IPS DF 4.7 (cell line): ENCODE results near the gene ZSCAN2.
A peak's percentile ranks its signal among the peaks of the same experiment; 100 is the strongest.
"Not testable (repeated sequence)": the region's sequence is repeated elsewhere in the genome, so short reads cannot be mapped to it uniquely, and the experiment has no call there.

Experiments
- DNase-seq: peaks from one replicate; pipeline ENCODE4 v3.0.0-alpha.2; 2013; ENCODE audit warnings: low spot score; ENCODE audit errors: extremely low read depth

The ZSCAN2 gene

GRCh38 chr15:84634228-84634837, 33.5 kb downstream of the ZSCAN2 start:
- no peak for DNase-seq

GRCh38 chr15:84638103-84638502, 37.3 kb downstream of the ZSCAN2 start:
- no peak for DNase-seq

DNA sequence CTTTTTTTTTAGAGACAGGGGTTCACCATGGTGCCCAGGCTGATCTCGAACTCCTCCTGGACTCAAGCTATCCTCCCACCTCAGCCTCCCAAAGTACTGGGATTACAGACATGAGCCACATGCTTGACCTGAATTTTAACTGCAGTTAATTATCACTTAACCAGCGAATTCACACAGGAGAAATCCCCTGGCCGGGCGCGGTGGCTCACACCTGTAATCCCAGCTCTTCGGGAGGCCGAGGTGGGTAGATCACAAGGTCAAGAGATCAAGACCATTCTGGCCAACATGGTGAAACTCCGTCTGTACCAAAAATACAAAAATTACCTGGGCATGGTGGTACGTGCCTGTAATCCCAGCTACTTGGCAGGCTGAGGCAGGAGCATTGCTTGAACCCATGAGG, 41.1 kb downstream of the ZSCAN2 start:
- not testable (repeated sequence) for DNase-seq

- DNase-seq, result not testable (repeated sequence)
Measured at GRCh38 chr15:84642640-84643039, 41.8 kb downstream of the ZSCAN2 start.

DNA sequence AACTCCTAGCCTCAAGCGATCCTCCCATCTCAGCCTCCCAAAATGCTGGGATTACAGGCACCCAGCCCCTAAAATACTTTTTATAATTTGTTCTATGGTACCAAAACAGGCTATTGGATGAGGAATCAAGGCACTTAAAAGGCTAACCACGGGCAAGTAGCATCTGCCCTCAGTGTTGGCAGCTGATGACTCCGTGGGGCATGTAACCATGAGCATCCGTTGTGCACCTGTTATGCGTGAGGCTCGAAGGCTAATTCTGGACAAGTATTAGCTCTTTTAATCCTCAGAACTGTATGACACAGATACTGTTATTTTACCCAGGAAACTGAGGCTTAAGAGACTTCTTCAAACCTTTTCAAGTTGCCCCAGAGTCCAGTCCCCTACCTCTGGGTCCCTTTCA, 43.0 kb downstream of the ZSCAN2 start:
- no peak for DNase-seq

GRCh38 chr15:84645496-84645895, 44.7 kb downstream of the ZSCAN2 start:
- DNase-seq, result no peak

- no peak for DNase-seq
Measured at GRCh38 chr15:84645997-84646396, 45.2 kb downstream of the ZSCAN2 start.

GRCh38 chr15:84647726-84648125, 46.9 kb downstream of the ZSCAN2 start:
- DNase-seq, result no peak

- DNase-seq, result no peak
Measured at GRCh38 chr15:84648539-84648938, 47.7 kb downstream of the ZSCAN2 start.

GRCh38 chr15:84649706-84650105, 48.9 kb downstream of the ZSCAN2 start:
- DNase-seq, result no peak

DNA sequence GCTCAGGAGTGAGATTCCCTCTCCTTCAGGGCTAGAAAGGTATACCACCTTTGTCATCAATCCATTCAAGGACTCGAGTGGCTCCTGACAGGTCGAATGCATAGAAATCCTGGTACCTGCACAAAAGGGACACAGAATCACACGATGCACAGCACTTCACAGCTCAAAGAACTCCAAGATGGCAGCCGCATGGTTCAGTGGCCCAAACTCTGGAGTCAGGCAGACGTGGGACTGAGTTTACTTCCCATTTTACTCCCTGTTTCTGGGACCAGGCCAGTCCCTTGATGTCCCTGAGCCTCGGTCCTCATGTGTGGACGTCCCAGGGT, 52.7 kb downstream of the ZSCAN2 start:
- DNase-seq, result no peak

DNA sequence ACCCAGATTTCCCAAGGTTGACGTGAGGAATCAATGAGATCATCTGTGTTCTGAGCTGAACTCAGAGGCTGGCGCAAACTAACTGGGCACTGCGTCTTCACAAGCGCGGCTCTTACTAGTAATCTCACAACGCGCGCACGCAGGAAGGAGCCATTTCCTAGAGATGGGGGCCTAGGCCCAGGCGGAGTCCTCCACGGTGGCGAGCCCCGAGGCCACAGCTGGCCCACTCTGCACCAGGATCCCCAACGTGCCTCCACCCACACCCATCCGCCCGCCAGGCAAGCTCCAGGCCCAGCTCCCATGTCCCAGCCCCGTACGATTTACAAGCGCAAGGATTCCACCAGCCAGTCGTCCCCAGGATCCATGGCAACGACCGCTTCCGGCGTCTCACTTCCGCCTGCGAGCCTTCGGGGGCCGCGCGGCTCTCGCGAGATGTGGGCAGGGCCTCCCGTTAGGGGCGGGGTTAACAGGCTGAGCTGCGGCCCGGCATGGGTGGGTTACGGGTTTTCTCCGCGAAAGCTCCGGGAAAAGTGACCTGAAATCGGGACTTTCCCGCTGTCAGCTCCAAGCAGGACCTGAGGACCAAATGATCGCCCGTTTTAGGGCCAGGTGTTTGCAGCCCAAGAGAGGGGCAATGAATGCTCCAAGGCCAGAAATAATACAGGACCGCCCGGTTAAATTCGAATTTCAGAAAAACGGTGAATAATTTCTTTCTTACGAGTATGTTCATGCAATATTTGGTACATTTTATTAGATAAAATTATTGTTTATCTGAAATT, 53.3 kb downstream of the ZSCAN2 start, which contains the start of gene WDR73:
Gene WDR73 (minus strand): TSS at position 374 of the 779 bp plus-strand sequence. CDS start 9 bp downstream, at position 365.
- DNase-seq, result peak; percentile 64

GRCh38 chr15:84654689-84655453, 54.1 kb downstream of the ZSCAN2 start:
- DNase-seq, result no peak

- DNase-seq, result no peak
Measured at GRCh38 chr15:84656972-84657371, 56.2 kb downstream of the ZSCAN2 start.

- no peak for DNase-seq
Measured at GRCh38 chr15:84657748-84658079, 56.9 kb downstream of the ZSCAN2 start.

DNA sequence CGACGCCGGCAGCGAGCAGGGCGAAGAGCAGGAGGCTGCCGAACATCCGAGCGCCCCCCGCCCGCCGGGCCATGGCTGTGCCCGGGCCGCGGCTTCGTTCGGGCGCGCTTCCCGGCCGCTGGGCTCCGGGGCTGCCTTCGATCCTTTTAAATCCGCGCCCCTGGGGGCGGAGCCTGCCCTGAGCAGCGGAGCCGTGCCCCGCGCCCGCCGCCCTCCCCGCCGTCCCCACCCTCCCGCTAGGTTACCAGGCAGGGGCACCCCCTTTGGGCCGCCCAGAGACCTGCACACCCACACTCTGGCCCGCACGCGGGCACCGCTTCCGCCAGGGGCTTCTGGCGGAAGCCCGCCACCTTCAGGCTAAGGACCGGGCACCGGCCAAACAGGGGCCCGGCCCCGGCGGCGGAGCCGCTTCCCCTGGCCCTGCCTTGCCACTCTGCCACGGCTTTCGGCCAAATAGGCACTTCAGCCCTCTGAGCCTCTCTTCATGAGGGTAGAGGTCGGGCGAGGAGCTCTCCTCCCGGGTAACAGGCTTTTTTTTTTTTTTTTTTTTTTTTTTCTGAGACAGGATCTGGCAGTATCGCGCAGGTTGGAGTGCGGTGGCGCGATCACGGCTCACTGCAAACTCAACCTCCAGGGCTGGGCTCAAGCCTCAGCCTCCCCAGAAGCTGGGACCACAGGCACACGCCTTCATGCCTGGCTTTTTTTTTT, 57.4 kb downstream of the ZSCAN2 start, which contains the start of gene NMB:
Gene NMB (minus strand): TSS at position 120 of the 708 bp plus-strand sequence. CDS start 47 bp downstream, at position 73.
- no peak for DNase-seq

GRCh38 chr15:84658788-84659411, 58.1 kb downstream of the ZSCAN2 start:
- no peak for DNase-seq

DNA sequence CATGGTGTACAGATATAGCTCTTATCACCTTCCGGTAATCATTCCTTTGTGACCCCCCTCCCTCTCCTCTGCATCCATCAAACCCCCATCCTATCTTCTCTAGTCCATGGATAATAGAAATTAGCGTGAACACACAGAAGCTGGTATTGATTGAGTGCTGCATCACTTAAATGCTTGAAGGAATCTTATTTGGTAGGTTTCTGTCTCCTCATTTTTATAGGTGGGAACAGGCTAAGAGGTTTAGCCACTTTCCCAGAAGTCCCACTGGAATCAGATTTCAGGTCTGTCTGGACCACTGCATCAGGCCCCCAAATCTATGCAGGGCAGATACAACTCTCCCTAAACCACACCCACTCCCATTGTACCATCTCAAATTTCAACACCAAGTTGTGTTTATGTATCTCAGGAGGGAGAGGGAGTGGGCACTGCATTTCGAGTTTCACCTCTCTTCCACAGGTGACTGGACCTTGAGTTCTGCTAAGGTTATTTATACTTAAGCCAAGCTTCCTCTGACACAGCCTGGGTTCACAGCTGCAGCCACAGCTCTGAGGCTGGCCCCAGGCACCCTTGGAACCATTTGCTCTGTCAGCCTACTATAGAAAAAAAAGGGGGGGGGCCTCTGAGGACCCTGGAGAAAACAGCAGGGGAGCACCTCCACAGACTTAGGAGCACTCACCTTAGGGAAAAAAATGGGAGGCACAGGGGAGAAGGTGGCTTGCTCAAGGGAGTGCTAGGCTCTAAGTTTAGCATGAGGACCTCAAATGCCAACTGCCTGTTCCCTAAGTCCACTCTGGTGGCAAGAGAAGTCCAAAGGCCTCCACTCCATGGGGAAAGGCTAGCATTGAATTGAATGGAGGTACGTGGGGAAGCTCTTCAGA, 59.3 kb downstream of the ZSCAN2 start:
- no peak for DNase-seq

DNA sequence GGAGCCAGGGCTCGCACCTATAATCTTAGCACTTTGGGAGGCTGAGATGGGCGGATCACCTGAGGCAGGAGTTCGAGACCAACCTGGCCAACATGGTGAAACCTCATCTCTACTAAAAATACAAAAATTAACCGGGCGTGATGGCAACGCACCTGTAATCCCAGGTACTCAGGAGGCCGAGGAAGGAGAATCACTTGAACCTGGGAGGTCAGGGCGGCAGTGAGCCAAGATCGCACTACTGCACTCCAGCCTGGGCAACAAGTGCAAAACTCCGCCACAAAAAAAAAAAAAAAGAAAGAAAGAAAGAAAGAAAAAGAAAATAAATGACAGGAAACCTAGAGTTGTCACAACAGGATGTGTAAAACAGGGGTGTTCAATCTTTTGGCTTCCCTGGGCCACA, 60.2 kb downstream of the ZSCAN2 start:
- no peak for DNase-seq

- DNase-seq, result no peak
Measured at GRCh38 chr15:84666373-84666772, 65.6 kb downstream of the ZSCAN2 start.
